ENCODE data around the gene GUCY1A1. TPM values are rescaled to one million over a fixed set of nuclear protein-coding genes. Genes with fewer than 3 reads are reported as not detected.
A peak's percentile ranks its signal among the peaks of the same experiment; 100 is the strongest.

GUCY1A1 gene
- total RNA-seq, 1 donor from 2014 or later, result 49.1 TPM

- Mint-ChIP-seq H3K36me3 (peaks cover 3% of the 10 kb centered on the region), H3K4me1 (peaks cover 31% of the 10 kb centered on the region), H3K27me3 (ENCODE audit: low read depth) (no peaks in the 10 kb centered on the region), H3K9me3 (no peaks in the 10 kb centered on the region), H3K4me3 (peak overlapping the region; percentile 58), H3K27ac (no peak overlapping the region)
- DNase-seq (ENCODE audit: low spot score in 2 of 2, unreplicated experiment in 2 of 2), result no peak
- TF ChIP-seq CTCF (IDR thresholded peaks at IDR 0.05; ENCODE audit: unreplicated experiment), result no peak
These were observed 94.4 kb downstream of the GUCY1A1 start for GRCh38 chr4:155761047-155761446.

GRCh38 chr4:155761916-155762315 lies 95.3 kb downstream of the GUCY1A1 start:
- H3K36me3 Mint-ChIP-seq, result peaks cover 3% of the 10 kb centered on the region
- DNase-seq (ENCODE audit: low spot score in 2 of 2, unreplicated experiment in 2 of 2), result no peak
- TF ChIP-seq CTCF (IDR thresholded peaks at IDR 0.05; ENCODE audit: unreplicated experiment), result no peak
- no peaks in the 10 kb centered on the region for H3K9me3 Mint-ChIP-seq
- no peak overlapping the region for H3K4me3 Mint-ChIP-seq
- H3K27me3 Mint-ChIP-seq (ENCODE audit: low read depth), result no peaks in the 10 kb centered on the region
- H3K27ac Mint-ChIP-seq, result peak overlapping the region; percentile 27
- H3K4me1 Mint-ChIP-seq, result peaks cover 31% of the 10 kb centered on the region

- no peak for TF ChIP-seq CTCF (IDR thresholded peaks at IDR 0.05; ENCODE audit: unreplicated experiment)
- Mint-ChIP-seq H3K9me3 (no peaks in the 10 kb centered on the region), H3K4me3 (no peak overlapping the region), H3K4me1 (peaks cover 31% of the 10 kb centered on the region), H3K27ac (no peak overlapping the region), H3K27me3 (ENCODE audit: low read depth) (no peaks in the 10 kb centered on the region), H3K36me3 (peaks cover 3% of the 10 kb centered on the region)
- DNase-seq (ENCODE audit: low spot score in 2 of 2, unreplicated experiment in 2 of 2), result no peak
These were observed 95.7 kb downstream of the GUCY1A1 start for GRCh38 chr4:155762334-155762733.

- Mint-ChIP-seq H3K9me3 (no peaks in the 10 kb centered on the region), H3K27ac (no peak overlapping the region), H3K4me1 (peaks cover 29% of the 10 kb centered on the region), H3K27me3 (ENCODE audit: low read depth) (no peaks in the 10 kb centered on the region), H3K36me3 (peaks cover 3% of the 10 kb centered on the region), H3K4me3 (no peak overlapping the region)
- no peak for DNase-seq (ENCODE audit: low spot score in 2 of 2, unreplicated experiment in 2 of 2)
- no peak for TF ChIP-seq CTCF (IDR thresholded peaks at IDR 0.05; ENCODE audit: unreplicated experiment)
These were observed 96.9 kb downstream of the GUCY1A1 start for GRCh38 chr4:155763551-155763950.

- no peak for TF ChIP-seq CTCF (IDR thresholded peaks at IDR 0.05; ENCODE audit: unreplicated experiment)
- Mint-ChIP-seq H3K9me3 (no peaks in the 10 kb centered on the region), H3K4me3 (no peak overlapping the region), H3K36me3 (peaks cover 3% of the 10 kb centered on the region), H3K27me3 (ENCODE audit: low read depth) (no peaks in the 10 kb centered on the region), H3K4me1 (peaks cover 32% of the 10 kb centered on the region), H3K27ac (no peak overlapping the region)
- no peak for DNase-seq (ENCODE audit: low spot score in 2 of 2, unreplicated experiment in 2 of 2)
These were observed 98.5 kb downstream of the GUCY1A1 start for GRCh38 chr4:155765149-155765548.

- no peak overlapping the region for H3K27ac Mint-ChIP-seq
- H3K9me3 Mint-ChIP-seq, result no peaks in the 10 kb centered on the region
- H3K4me3 Mint-ChIP-seq, result no peak overlapping the region
- H3K27me3 Mint-ChIP-seq (ENCODE audit: low read depth), result no peaks in the 10 kb centered on the region
- H3K36me3 Mint-ChIP-seq, result peaks cover 3% of the 10 kb centered on the region
- no peak for TF ChIP-seq CTCF (IDR thresholded peaks at IDR 0.05; ENCODE audit: unreplicated experiment)
- DNase-seq (ENCODE audit: low spot score in 2 of 2, unreplicated experiment in 2 of 2), result no peak
- peaks cover 25% of the 10 kb centered on the region for H3K4me1 Mint-ChIP-seq
These were observed 100.0 kb downstream of the GUCY1A1 start for GRCh38 chr4:155766622-155767021.

Measured in mesothelial cell of epicardium (in vitro differentiated cells).